Gastroesophageal sphincter (tissue), 2 donors: ENCODE data around the gene CIP2A.

Source experiments
- EP300 ChIP-seq: sonication (generic); formaldehyde crosslinking; IDR thresholded peaks from one replicate; pipeline ENCODE4 v1.6.1; 2017; ENCODE audit warnings: antibody characterized with exemption, mild to moderate bottlenecking
- POLR2A ChIP-seq, 2 donors: fragments of 450-650 bp; IDR thresholded peaks; one replicate each; pipeline ENCODE4 v1.6.1; 2017; ENCODE audit warnings: antibody characterized with exemption in 2 of 2, mild to moderate bottlenecking in 2 of 2, moderate library complexity in 1 of 2

DNA sequence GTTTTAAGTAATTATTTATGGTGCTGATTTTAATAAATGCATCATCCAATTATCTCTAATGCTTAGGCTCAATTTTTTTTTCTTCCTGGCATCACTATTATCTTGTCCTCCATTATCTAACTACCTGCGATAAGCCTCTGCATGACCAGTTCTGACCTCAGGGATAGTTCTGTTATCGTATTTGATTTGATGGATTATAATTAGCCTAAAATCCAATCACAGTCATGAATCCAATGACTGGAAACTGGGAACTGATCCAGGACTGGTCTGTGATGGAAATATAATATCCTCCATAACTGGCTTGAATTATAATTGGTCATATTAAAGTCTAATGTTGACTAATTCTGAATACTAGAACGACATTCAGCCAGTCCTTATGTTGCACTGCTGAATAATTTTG lies 80.0 kb downstream of the CIP2A start:
- TF ChIP-seq POLR2A (IDR thresholded peaks at IDR 0.05) (no peak), EP300 (no peak)
